Panc1 (cell line): ENCODE measurements around the gene CD48. TPM values are rescaled to one million over a fixed set of nuclear protein-coding genes. Genes with fewer than 3 reads are reported as not detected.
"Not testable (repeated sequence)": the region's sequence is repeated elsewhere in the genome, so short reads cannot be mapped to it uniquely, and the experiment has no call there.

ENCODE experiments used
- ATAC-seq: fragments of 200-7000 bp; cut with Tn5 transposase; 2 replicates; pipeline ENCODE4 v1.9.1; 2020; ENCODE audit warnings: mild to moderate bottlenecking, moderate library complexity
- BruUV-seq: library from RNA; stranded (reverse); fragments of 400-500 nt; replicated peaks from 2 replicates; lab custom pipeline; 2021; lab: Mats Ljungman, UMichigan
- CTCF ChIA-PET: fragments of 300-600 bp; sonication (Branson Sonifier 250); formaldehyde crosslinking; loops from one replicate; lab custom pipeline; 2022; ENCODE audit warnings: antibody characterized with exemption; lab: Charles Lee
- POLR2A ChIA-PET: fragments of 300-600 bp; sonication (Branson Sonifier 250); formaldehyde crosslinking; loops from one replicate; lab custom pipeline; 2022; ENCODE audit warnings: antibody characterized with exemption; lab: Charles Lee
- DNase-seq: peaks from one replicate; pipeline ENCODE4 v3.0.0-alpha.2; 2010; ENCODE audit warnings: low read depth, low spot score
- H3K27ac ChIP-seq: 2 replicates; pipeline ENCODE4 v1.5.1; 2011; ENCODE audit warnings: mild to moderate bottlenecking, low read length, inconsistent platforms
- H3K27me3 ChIP-seq: fragments of 200-500 bp; sonication (Bioruptor generic); 2 replicates; pipeline ENCODE4 v1.6.0; 2014; ENCODE audit warnings: low read length, inconsistent platforms; ENCODE audit not compliant: control insufficient read depth, insufficient read depth
- H3K36me3 ChIP-seq: fragments of 200-500 bp; sonication (Bioruptor generic); 2 replicates; pipeline ENCODE4 v1.5.1; 2014; ENCODE audit warnings: inconsistent platforms, mild to moderate bottlenecking, low read length, moderate library complexity; ENCODE audit not compliant: control insufficient read depth, insufficient read depth
- H3K4me1 ChIP-seq: 2 replicates; pipeline ENCODE4 v1.5.1; 2011; ENCODE audit warnings: inconsistent platforms, mild to moderate bottlenecking, low read length, moderate library complexity; ENCODE audit not compliant: control insufficient read depth, insufficient read depth
- H3K4me3 ChIP-seq, 2 experiments: 2 replicates each; pipeline ENCODE4 v1.5.1; 2011 to 2012; ENCODE audit warnings: low read depth in 2 of 2, low read length in 2 of 2, mild to moderate bottlenecking in 2 of 2, inconsistent platforms in 1 of 2, moderate library complexity in 1 of 2
- H3K9me3 ChIP-seq: fragments of 200-500 bp; sonication (Bioruptor generic); 2 replicates; pipeline ENCODE4 v1.5.1; 2014; ENCODE audit warnings: low read depth, mild to moderate bottlenecking, inconsistent platforms, low read length, moderate library complexity; ENCODE audit not compliant: control insufficient read depth, insufficient read depth
- POLR2AphosphoS5 ChIP-seq: IDR thresholded peaks from 2 replicates; pipeline ENCODE4 v1.6.1; 2012; ENCODE audit warnings: mild to moderate bottlenecking, low read depth, low read length, moderate library complexity
- REST ChIP-seq, 2 experiments: IDR thresholded peaks; 2 replicates each; pipeline ENCODE4 v1.6.1; 2011 to 2012; ENCODE audit warnings: low read depth in 2 of 2, control low read depth in 1 of 2, low read length in 1 of 2, mild to moderate bottlenecking in 1 of 2, moderate library complexity in 1 of 2; ENCODE audit not compliant: insufficient read depth in 1 of 2
- SIN3A ChIP-seq: IDR thresholded peaks from 2 replicates; pipeline ENCODE4 v1.6.1; 2012; ENCODE audit warnings: low read depth, mild to moderate bottlenecking, low read length, moderate library complexity, borderline replicate concordance; ENCODE audit not compliant: insufficient read depth
- TCF7L2 ChIP-seq: IDR thresholded peaks from 2 replicates; pipeline ENCODE4 v1.6.1; 2011; ENCODE audit warnings: mild to moderate bottlenecking, low read depth, low read length, inconsistent platforms
- in situ Hi-C: cut with HindIII; loops from 2 replicates; pipeline ENCODE4 v1.10.0; 2016; ENCODE audit warnings: low sequenced_read_pairs, low pct_unique_long_range_greater_than_20kb
- intact Hi-C: fragments of 100-400 bp; cut with micrococcal nuclease; formaldehyde crosslinking; loops from one replicate; pipeline ENCODE4 v1.10.0; 2022; ENCODE audit not compliant: unreplicated experiment
- total RNA-seq: library from RNA; stranded (reverse); gene quantifications from one replicate; pipeline ENCODE4 v1.2.1, GENCODE V29; 2021; ENCODE audit not compliant: unreplicated experiment
- TF ChIP-seq, protein P1 (sequence below): fragments of 450-650 bp; IDR thresholded peaks from 2 replicates; pipeline ENCODE4 v1.5.1; 2017; ENCODE audit warnings: mild to moderate bottlenecking

CD48 gene
- total RNA-seq, 1 experiment from 2014 or later, result 0.67 TPM

- no peaks in the 10 kb centered on the region for H3K4me1 ChIP-seq
- H3K27me3 ChIP-seq, result peaks cover 13% of the 10 kb centered on the region
- no peak overlapping the region for H3K4me3 ChIP-seq
- in situ Hi-C loops, result no loop called here
- H3K36me3 ChIP-seq, result no peaks in the 10 kb centered on the region
- no TSS peak for BruUV-seq
- CTCF ChIA-PET, result no interaction called here
- intact Hi-C loops, result no loop called here
- POLR2A ChIA-PET, result no interaction called here
- TF ChIP-seq POLR2AphosphoS5 (no peak), SIN3A (no peak), TCF7L2 (no peak), REST (IDR thresholded peaks at IDR 0.05; ENCODE audit: insufficient read depth in 1 of 2, low read depth in 2 of 2, low read length in 1 of 2) (no peak)
- TF ChIP-seq, protein P1, sequence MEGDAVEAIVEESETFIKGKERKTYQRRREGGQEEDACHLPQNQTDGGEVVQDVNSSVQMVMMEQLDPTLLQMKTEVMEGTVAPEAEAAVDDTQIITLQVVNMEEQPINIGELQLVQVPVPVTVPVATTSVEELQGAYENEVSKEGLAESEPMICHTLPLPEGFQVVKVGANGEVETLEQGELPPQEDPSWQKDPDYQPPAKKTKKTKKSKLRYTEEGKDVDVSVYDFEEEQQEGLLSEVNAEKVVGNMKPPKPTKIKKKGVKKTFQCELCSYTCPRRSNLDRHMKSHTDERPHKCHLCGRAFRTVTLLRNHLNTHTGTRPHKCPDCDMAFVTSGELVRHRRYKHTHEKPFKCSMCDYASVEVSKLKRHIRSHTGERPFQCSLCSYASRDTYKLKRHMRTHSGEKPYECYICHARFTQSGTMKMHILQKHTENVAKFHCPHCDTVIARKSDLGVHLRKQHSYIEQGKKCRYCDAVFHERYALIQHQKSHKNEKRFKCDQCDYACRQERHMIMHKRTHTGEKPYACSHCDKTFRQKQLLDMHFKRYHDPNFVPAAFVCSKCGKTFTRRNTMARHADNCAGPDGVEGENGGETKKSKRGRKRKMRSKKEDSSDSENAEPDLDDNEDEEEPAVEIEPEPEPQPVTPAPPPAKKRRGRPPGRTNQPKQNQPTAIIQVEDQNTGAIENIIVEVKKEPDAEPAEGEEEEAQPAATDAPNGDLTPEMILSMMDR, result no peak
- ATAC-seq, result no peak
- DNase-seq, result no peak
- H3K9me3 ChIP-seq, result no peaks in the 10 kb centered on the region
- no peak overlapping the region for H3K27ac ChIP-seq
Measured at GRCh38 chr1:160706526-160707235, 4.9 kb downstream of the CD48 start.

GRCh38 chr1:160705742-160706141 lies 5.9 kb downstream of the CD48 start:
- CTCF ChIA-PET, result no interaction called here
- Histone ChIP-seq H3K4me3 (no peak overlapping the region), H3K36me3 (no peaks in the 10 kb centered on the region), H3K27me3 (peaks cover 13% of the 10 kb centered on the region), H3K27ac (no peak overlapping the region), H3K9me3 (no peaks in the 10 kb centered on the region), H3K4me1 (no peaks in the 10 kb centered on the region)
- no TSS peak for BruUV-seq
- DNase-seq, result no peak
- in situ Hi-C loops, result no loop called here
- POLR2A ChIA-PET, result no interaction called here
- intact Hi-C loops, result no loop called here
- TF ChIP-seq, protein P1, result no peak
- TF ChIP-seq REST (IDR thresholded peaks at IDR 0.05; ENCODE audit: insufficient read depth in 1 of 2, low read depth in 2 of 2, low read length in 1 of 2) (no peak), TCF7L2 (no peak), SIN3A (no peak), POLR2AphosphoS5 (no peak)
- no peak for ATAC-seq

DNA sequence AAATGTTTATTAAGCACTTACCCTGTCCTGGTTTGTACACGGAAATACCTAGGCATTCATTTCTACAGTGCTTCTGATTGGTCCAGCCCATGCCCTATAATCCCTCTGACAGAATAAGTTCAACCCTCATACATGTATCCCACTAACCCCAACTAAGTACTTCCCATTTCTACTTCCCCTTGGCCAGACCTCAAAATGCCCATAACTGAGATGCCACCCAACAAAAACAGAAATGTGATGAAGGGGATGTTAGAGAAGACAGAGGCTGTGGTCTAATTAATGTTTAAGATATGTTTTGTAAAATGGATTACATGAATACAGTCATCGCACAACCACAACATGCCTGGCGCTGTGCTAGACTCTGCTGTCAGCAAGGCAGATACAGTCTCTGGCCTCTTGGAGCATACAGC lies 6.4 kb downstream of the CD48 start:
- H3K27ac ChIP-seq, in situ Hi-C loops, H3K27me3 ChIP-seq, ATAC-seq, H3K9me3 ChIP-seq, DNase-seq, BruUV-seq, intact Hi-C loops, H3K4me3 ChIP-seq, H3K36me3 ChIP-seq, POLR2A ChIA-PET, CTCF ChIA-PET, H3K4me1 ChIP-seq: not testable (repeated sequence)
